Fibroblast of the conjunctiva (primary cell): Measurements from ENCODE around the gene KLHL29.
"Not testable (repeated sequence)": the region's sequence is repeated elsewhere in the genome, so short reads cannot be mapped to it uniquely, and the experiment has no call there.

Experiments used
- DNase-seq: peaks from one replicate; pipeline ENCODE4 v3.0.0-alpha.2; 2010; ENCODE audit warnings: low read depth

The KLHL29 gene

DNA sequence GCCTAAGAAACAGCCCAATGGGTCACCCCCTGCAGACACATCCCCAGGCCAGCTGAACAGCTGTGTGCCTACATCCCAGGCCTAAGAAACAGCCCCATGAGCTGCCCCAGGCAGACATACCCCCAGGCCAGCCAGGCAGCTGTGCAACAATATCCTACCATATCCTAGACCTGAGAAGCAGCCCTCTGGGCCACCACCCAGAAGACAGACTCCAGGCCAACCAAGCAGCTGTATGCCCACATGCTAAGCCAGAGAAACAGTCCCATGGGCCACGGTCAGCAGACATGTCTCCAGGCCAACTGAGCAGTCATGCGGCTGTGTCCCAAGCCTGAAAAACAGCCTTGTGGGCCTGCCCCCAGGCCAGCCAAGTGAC is 336.5 kb downstream of the KLHL29 start:
- no peak for DNase-seq

- no peak for DNase-seq
Measured at GRCh38 chr2:23722255-23722654, 337.3 kb downstream of the KLHL29 start.

GRCh38 chr2:23723029-23723428 is 338.1 kb downstream of the KLHL29 start:
- not testable (repeated sequence) for DNase-seq

DNA sequence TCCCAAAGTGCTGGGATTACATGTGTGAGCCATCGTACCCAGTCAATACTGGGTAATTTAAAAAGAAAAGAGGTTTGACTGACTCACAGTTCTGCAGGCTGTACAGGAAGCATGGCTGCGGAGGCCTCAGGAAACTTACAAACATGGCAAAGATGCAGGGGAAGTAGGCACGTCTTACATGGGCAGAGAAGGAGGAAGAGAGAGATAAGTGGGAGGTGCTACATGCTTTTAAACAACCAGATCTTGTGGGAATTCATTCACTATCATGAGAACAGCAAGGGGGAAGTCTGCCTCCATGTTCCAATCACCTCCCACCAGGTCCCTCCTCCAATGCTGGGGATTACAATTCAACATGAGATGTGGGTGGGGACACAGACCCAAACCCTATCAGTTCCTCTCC is 349.4 kb downstream of the KLHL29 start:
- DNase-seq, result no peak

DNA sequence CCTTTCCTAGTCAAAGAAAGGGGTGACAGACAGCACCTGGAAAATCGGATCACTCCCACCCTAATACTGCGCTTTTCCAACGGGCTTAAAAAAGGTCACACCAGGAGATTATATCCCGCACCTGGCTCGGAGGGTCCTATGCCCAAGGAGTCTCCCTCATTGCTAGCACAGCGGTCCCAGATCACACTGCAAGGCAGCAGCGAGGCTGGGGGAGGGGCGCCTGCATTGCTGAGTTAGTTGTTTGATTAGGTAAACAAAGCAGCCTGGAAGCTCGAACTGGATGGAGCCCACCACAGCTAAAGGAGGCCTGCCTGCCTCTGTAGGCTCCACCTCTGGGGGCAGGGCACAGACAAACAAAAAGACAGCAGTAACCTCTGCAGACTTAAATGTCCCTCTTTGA is 351.8 kb downstream of the KLHL29 start:
- DNase-seq, result not testable (repeated sequence)

- DNase-seq, result no peak
Measured at GRCh38 chr2:23745068-23745725, 360.2 kb downstream of the KLHL29 start.

GRCh38 chr2:23745726-23746105 is 360.7 kb downstream of the KLHL29 start:
- DNase-seq, result peak; percentile 72

- no peak for DNase-seq
Measured at GRCh38 chr2:23746141-23746863, 361.3 kb downstream of the KLHL29 start.

DNA sequence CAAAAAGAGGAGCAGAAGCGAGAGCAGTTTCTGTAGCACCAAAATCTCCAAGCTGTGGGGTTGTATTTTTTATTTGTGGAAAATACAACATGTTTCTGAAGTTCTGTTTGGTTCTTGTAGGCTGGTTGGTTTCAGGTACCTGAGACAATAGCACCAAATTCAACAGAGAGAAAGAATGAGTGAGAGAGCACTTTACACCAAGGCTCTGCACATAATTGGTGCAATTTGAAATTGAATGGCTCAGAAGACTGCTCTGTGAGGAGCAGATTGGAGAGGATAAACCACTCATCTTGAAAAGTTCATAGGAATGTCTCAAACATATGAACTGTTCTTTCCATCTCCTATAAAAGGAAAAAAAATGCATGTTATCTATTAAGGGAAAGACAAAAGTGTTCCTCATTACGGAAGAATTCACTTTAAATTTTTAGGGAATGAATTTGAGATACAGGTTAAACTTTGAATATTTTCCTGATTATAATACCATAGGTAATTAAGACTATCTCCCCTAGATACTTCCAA is 366.8 kb downstream of the KLHL29 start:
- DNase-seq, result no peak

- no peak for DNase-seq
Measured at GRCh38 chr2:23753291-23754010, 368.5 kb downstream of the KLHL29 start.

DNA sequence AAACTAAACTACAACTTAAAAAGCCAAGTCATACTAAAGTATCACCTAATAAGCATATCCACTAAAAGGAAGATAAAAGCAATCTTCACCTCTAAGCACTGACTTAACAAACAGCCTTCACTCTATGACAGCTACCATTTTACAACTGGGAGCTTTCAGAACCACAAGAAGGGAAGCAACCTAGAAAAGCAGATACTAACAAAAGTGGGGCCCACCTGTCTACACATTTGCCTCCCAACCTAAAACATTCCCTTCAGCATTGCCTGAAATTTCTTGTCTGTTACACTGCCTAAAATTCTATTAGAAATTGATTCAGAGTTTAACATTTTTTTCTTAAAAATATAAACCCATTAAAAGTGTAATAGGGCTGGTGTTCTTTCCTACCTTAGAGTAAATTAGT is 370.0 kb downstream of the KLHL29 start:
- no peak for DNase-seq

DNA sequence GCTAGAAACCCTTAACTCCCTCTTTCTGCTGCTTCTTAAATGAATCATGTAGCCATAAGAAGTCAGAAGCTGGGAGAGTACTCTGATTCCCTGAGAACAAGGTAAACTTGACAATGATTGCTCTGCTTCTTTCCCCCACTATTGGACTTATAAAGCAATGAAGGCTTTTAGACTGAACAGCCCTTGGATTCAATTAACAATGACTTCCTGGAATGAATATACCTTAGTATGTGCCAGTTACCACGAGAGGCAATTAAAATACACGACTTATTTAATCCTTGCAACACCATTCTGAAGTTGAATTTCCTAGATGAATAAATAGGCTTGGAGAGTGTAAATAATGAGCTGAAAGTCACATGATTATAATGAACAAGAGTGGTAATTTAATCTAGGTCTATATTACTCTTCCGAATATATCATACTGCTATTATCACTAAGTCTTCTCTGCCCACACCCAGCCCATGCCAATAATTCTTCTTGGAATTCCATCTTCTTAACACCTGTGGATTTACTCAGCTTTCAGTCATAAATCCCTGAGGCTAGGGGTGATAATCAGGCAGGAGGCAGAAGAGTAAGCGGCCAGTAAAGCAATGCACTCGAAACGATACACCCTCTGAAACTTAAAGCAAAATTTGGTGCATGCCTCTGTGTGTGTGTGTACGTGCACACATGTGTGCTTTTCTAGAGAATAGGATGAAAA is 371.8 kb downstream of the KLHL29 start:
- DNase-seq, result no peak

- peak; percentile 62 for DNase-seq
Measured at GRCh38 chr2:23757686-23758433, 372.9 kb downstream of the KLHL29 start.
